Measurements from ENCODE around the gene RELT. TPM values are rescaled to one million over a fixed set of nuclear protein-coding genes. Genes with fewer than 3 reads are reported as not detected.

The RELT gene
- total and polyA plus RNA-seq, 2 of the 13 experiments (the other 11 are each of a cell fraction or from before 2014, with no cell fraction given): 2.5 to 4.7 TPM

DNA sequence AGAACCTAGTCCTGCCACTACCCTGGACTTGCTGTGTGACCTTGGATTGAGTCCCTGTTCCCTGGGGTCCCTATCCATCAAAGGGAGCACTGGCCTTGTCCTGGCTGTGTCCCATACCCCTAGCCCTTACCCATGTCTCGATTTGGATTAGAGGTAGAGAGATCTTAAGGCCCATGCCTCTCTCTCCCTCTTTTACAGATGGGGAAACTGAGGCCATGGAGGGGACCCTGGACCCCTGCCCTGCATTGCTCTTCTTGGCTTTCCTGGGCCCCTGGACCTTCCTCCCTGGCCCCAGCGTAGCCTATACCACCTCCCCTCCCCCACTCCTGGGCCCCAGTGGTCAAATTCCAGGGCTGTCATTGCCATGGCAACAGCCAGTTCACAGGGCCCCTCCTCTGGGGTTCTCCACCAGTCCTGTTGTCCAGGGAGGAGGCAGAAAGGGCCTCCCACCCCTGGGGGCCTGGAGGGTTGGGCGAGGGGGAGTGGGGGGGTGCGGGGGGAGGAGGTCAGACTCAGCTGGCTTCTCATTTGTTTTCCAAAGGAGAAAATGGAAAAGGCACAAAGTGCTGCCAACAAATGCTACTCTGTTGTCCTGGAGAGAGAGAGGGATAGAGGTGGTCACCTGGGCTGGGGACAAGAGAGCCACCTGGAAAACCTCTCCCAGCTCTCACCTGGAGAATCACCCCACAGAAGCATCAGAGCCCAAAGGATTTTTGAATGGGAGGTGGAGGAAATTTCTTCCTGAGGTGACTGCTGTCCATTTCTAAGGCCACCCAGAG lies 44.9 kb upstream of the RELT start (continued):
- peak; percentile 72; the same call in 1 of the 2 replicates for TF ChIP-seq ARID4A (CRISPR knock-in tag; IDR thresholded peaks at IDR 0.05; ENCODE audit: borderline replicate concordance)
- TF ChIP-seq TOPORS (CRISPR knock-in tag; IDR thresholded peaks at IDR 0.05): 0 out of 2 replicates have a peak, but pooled peaks have one; percentile 59
- TF ChIP-seq MEIS1 (CRISPR knock-in tag; IDR thresholded peaks at IDR 0.05; ENCODE audit: borderline replicate concordance): no peak; the same call in 1 of the 2 replicates
- no peak for TF ChIP-seq POLR2AphosphoS2 (IDR thresholded peaks at IDR 0.05; ENCODE audit: low read depth, low read length)
- TF ChIP-seq ZFYVE20 (CRISPR knock-in tag; IDR thresholded peaks at IDR 0.05; ENCODE audit: borderline replicate concordance, low read depth): no peak
- no peak for TF ChIP-seq ZNF205 (CRISPR knock-in tag; IDR thresholded peaks at IDR 0.05)
- TF ChIP-seq LRRFIP1 (CRISPR knock-in tag; conservative IDR thresholded peaks at IDR 0.05): no peak
- no peak for TF ChIP-seq MAFF (IDR thresholded peaks at IDR 0.05; ENCODE audit: low read depth, low read length)
- TF ChIP-seq ZNF34 (CRISPR knock-in tag; IDR thresholded peaks at IDR 0.05; ENCODE audit: borderline replicate concordance): no peak
- TF ChIP-seq ZNF616 (CRISPR knock-in tag; IDR thresholded peaks at IDR 0.05; ENCODE audit: low read depth): peak; percentile 31; the same call in 1 of the 2 replicates
- peak; percentile 65; the same call in 1 of the 2 replicates for TF ChIP-seq TBX2 (CRISPR knock-in tag; IDR thresholded peaks at IDR 0.05; ENCODE audit: borderline replicate concordance)
- no peak for TF ChIP-seq NBN (conservative IDR thresholded peaks at IDR 0.05)
- no peak for TF ChIP-seq MTF2 (CRISPR knock-in tag; IDR thresholded peaks at IDR 0.05; ENCODE audit: borderline replicate concordance)
- TF ChIP-seq ZBTB38 (CRISPR knock-in tag; IDR thresholded peaks at IDR 0.05): no peak
- peak; percentile 83 for TF ChIP-seq ZMYM3 (CRISPR knock-in tag; IDR thresholded peaks at IDR 0.05)
- TF ChIP-seq ZNF7 (CRISPR knock-in tag; IDR thresholded peaks at IDR 0.05): no peak
- TF ChIP-seq ZNF383 (CRISPR knock-in tag; IDR thresholded peaks at IDR 0.05; ENCODE audit: borderline replicate concordance): no peak
- TF ChIP-seq MYC (CRISPR knock-in tag; IDR thresholded peaks at IDR 0.05; ENCODE audit: borderline replicate concordance): no peak
- no peak for TF ChIP-seq ZNF431 (CRISPR knock-in tag; IDR thresholded peaks at IDR 0.05; ENCODE audit: borderline replicate concordance, low read depth)
- no peak for TF ChIP-seq ZNF644 (CRISPR knock-in tag; IDR thresholded peaks at IDR 0.05; ENCODE audit: low read depth)
- TF ChIP-seq ZNF569 (CRISPR knock-in tag; IDR thresholded peaks at IDR 0.05; ENCODE audit: borderline replicate concordance): no peak
- no peak for TF ChIP-seq FOXJ3 (CRISPR knock-in tag; IDR thresholded peaks at IDR 0.05; ENCODE audit: borderline replicate concordance)
- TF ChIP-seq SRSF1 (optimal IDR thresholded peaks at IDR 0.05; ENCODE audit: low read depth, low read length): no peak
